NOMO-1 (cell line): ENCODE data around the gene TRIM52.
"Not testable (repeated sequence)": the region's sequence is repeated elsewhere in the genome, so short reads cannot be mapped to it uniquely, and the experiment has no call there.

ENCODE experiments used
- DNase-seq, 2 experiments: peaks; one replicate each; lab custom pipeline; 2025; ENCODE audit not compliant: unreplicated experiment in 2 of 2; lab: John Stamatoyannopoulos, UW

Gene TRIM52

GRCh38 chr5:181260720-181261319, at the start of gene TRIM52:
TSS of gene TRIM52 (minus strand) at chr5:181261143. CDS start at chr5:181260813, 330 bp downstream.
- DNase-seq = no peak

- not testable (repeated sequence) for DNase-seq
Measured at GRCh38 chr5:181287331-181287730, 26.4 kb upstream of the TRIM52 start.

GRCh38 chr5:181285962-181286705, 25.2 kb upstream of the TRIM52 start:
- DNase-seq = not testable (repeated sequence)

GRCh38 chr5:181283841-181284755, 23.2 kb upstream of the TRIM52 start:
- DNase-seq = not testable (repeated sequence)

- no peak for DNase-seq
Measured at GRCh38 chr5:181283347-181283746, 22.4 kb upstream of the TRIM52 start.

- no peak for DNase-seq
Measured at GRCh38 chr5:181282874-181283273, 21.9 kb upstream of the TRIM52 start.

GRCh38 chr5:181282415-181282814, 21.5 kb upstream of the TRIM52 start:
- not testable (repeated sequence) for DNase-seq

- no peak for DNase-seq
Measured at GRCh38 chr5:181281984-181282316, 21.0 kb upstream of the TRIM52 start.

GRCh38 chr5:181281077-181281983, 20.4 kb upstream of the TRIM52 start:
- DNase-seq = no peak

GRCh38 chr5:181280251-181280762, 19.4 kb upstream of the TRIM52 start:
- DNase-seq = no peak

- DNase-seq = not testable (repeated sequence)
Measured at GRCh38 chr5:181273433-181273744, 12.4 kb upstream of the TRIM52 start.

GRCh38 chr5:181271081-181271480, 10.1 kb upstream of the TRIM52 start:
- no peak for DNase-seq

GRCh38 chr5:181267907-181268306, 7.0 kb upstream of the TRIM52 start:
- DNase-seq = not testable (repeated sequence)

GRCh38 chr5:181267291-181267904, 6.5 kb upstream of the TRIM52 start:
- DNase-seq = not testable (repeated sequence)

- DNase-seq = no peak
Measured at GRCh38 chr5:181265092-181265671, 4.2 kb upstream of the TRIM52 start.

- no peak for DNase-seq
Measured at GRCh38 chr5:181263633-181264032, 2.7 kb upstream of the TRIM52 start.

- DNase-seq = no peak
Measured at GRCh38 chr5:181261320-181262049, 542 bp upstream of the TRIM52 start.

GRCh38 chr5:181259974-181260719, 796 bp downstream of the TRIM52 start:
- DNase-seq = no peak
